Prostate gland (tissue), 2 donors: Measurements from ENCODE around the gene UQCC3. TPM values are rescaled to one million over a fixed set of nuclear protein-coding genes. Genes with fewer than 3 reads are reported as not detected.

Source experiments
- DNase-seq: peaks from one replicate; pipeline ENCODE4 v3.0.0-alpha.2; 2019; ENCODE audit warnings: low spot score
- H3K27ac ChIP-seq, 2 donors: fragments of 200-600 bp; sonication (generic); 2 replicates each; pipeline ENCODE4 v1.5.1; 2017 to 2019
- H3K27me3 ChIP-seq: fragments of 200-600 bp; sonication (generic); replicated peaks from 2 replicates; pipeline ENCODE4 v1.5.1; 2019; ENCODE audit not compliant: insufficient read depth
- H3K36me3 ChIP-seq, 2 donors: fragments of 200-600 bp; sonication (generic); 1 replicate in 1 of 2; 2 replicates in 1 of 2; pipeline versions ENCODE4 v1.5.1 to v1.8.1; 2017 to 2019
- H3K4me1 ChIP-seq: fragments of 200-600 bp; sonication (generic); replicated peaks from 2 replicates; pipeline ENCODE4 v1.5.1; 2019
- H3K4me3 ChIP-seq, 2 donors: fragments of 200-600 bp; sonication (generic); 2 replicates each; pipeline ENCODE4 v1.5.1; 2017 to 2019
- H3K9me3 ChIP-seq: fragments of 200-600 bp; sonication (generic); 2 replicates; pipeline ENCODE4 v1.5.1; 2017
- POLR2A ChIP-seq: fragments of 450-650 bp; IDR thresholded peaks from one replicate; pipeline ENCODE4 v1.6.1; 2016; ENCODE audit warnings: antibody characterized with exemption, mild to moderate bottlenecking
- POLR2AphosphoS5 ChIP-seq: sonication (generic); formaldehyde crosslinking; IDR thresholded peaks from one replicate; pipeline ENCODE4 v1.6.1; 2017; ENCODE audit warnings: antibody characterized with exemption
- WGBS: methylation state at CpG from one replicate; pipeline ENCODE4 v1.1.5; 2018; 5-methylcytosine and 5-hydroxymethylcytosine counted together
- intact Hi-C: fragments of 100-400 bp; cut with DNase I; formaldehyde crosslinking; loops from one replicate; pipeline ENCODE4 v1.14.2; 2022
- total RNA-seq, 2 donors: library from RNA; depleted of rRNA; stranded (reverse); fragments of >200 nt; gene quantifications; one replicate each; pipeline ENCODE4 v1.1.0, GENCODE V29; 2016
- TF ChIP-seq, protein P1 (sequence below), 4 experiments: fragments of 200-600 bp in 2 of 4; fragments of 450-650 bp in 2 of 4; sonication (generic) in 2 of 4; IDR thresholded peaks; 1 replicate in 3 of 4; 2 replicates in 1 of 4; pipeline ENCODE4 v1.5.1; 2016 to 2019; ENCODE audit warnings: antibody characterized with exemption in 4 of 4, mild to moderate bottlenecking in 2 of 4, moderate library complexity in 2 of 4

Gene UQCC3
- total RNA-seq, 2 donors from 2014 or later = 10.3 to 18.3 TPM

DNA sequence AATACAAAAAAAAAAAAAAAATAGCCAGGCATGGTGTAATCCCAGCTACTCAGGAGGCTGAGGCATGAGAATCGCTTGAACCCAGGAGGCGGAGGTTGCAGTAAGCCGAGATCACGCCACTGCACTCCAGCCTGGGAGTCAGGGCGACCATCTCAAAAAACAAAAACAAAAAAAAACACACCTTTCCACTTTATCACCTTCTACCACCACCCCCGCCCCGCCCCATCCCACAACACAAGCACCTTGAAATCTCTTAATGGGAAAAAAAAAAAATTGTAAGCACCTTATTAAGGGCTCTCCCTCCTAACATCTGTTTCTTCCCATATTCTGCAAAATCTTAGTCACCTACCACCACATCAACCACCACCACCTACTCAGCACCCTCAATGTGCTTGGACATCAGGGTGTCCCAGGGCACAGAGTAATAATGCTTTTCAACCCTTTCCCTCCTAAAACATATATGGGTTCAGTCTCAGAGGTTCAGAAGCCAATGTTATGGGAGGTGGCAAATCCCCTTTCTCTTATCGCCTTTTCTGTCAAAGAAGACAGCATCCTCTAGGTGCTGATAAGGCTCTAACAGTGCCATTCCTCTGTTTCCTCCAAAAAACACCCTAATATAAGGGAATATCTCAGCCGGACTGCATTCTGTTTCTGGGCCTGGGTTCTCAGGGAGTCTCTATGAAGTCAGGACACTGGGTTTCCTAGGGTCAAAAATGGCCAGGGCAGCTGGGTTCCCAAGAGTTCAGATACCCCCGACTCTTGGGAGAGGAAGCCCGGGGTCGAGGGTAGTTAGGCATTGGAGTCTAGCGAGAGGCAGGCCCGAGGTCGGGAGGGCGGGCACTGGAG is 19.1 kb upstream of the UQCC3 start:
- H3K4me1 ChIP-seq = peaks cover 6% of the 10 kb centered on the region
- no peaks in the 10 kb centered on the region for H3K9me3 ChIP-seq
- H3K27ac ChIP-seq = peak overlapping the region; percentile 84 to 88
- intact Hi-C loops = no loop called here
- H3K4me3 ChIP-seq = peak overlapping the region; percentile 89 to 97
- DNase-seq = no peak
- H3K36me3 ChIP-seq = peaks cover 0 to 2% of the 10 kb centered on the region in 2 donors
- H3K27me3 ChIP-seq = no peaks in the 10 kb centered on the region
- no peak for TF ChIP-seq POLR2A
- TF ChIP-seq, protein P1, sequence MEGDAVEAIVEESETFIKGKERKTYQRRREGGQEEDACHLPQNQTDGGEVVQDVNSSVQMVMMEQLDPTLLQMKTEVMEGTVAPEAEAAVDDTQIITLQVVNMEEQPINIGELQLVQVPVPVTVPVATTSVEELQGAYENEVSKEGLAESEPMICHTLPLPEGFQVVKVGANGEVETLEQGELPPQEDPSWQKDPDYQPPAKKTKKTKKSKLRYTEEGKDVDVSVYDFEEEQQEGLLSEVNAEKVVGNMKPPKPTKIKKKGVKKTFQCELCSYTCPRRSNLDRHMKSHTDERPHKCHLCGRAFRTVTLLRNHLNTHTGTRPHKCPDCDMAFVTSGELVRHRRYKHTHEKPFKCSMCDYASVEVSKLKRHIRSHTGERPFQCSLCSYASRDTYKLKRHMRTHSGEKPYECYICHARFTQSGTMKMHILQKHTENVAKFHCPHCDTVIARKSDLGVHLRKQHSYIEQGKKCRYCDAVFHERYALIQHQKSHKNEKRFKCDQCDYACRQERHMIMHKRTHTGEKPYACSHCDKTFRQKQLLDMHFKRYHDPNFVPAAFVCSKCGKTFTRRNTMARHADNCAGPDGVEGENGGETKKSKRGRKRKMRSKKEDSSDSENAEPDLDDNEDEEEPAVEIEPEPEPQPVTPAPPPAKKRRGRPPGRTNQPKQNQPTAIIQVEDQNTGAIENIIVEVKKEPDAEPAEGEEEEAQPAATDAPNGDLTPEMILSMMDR (IDR thresholded peaks at IDR 0.05) = no peak
- TF ChIP-seq POLR2AphosphoS5 = no peak
- WGBS = 38% methylated on average over 16 of the region's 16 CpGs

DNA sequence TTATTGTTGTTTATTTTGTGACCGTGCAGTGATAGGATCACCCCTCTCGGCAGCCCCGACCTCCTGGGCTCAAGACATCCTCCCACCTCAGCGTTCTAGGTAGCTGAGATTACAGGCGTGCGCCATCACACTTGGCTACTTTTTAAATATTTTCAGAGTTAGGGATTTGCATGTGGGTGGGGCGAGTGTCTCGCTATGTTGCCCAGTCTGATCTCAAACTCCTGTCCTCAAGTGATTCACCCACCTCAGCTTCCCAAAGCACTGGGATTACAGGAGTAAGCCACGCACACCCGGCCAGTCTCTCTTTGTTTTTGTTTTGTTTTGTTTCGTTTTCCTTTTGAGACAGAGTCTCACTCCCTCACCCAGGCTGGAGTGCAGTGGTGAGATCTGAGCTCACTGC is 17.2 kb upstream of the UQCC3 start:
- WGBS = 91% methylated on average over 11 of the region's 11 CpGs
- Histone ChIP-seq H3K4me1 (peaks cover 6% of the 10 kb centered on the region), H3K9me3 (no peaks in the 10 kb centered on the region), H3K4me3 (no peak overlapping the region), H3K36me3 (no peaks in the 10 kb centered on the region), H3K27me3 (no peaks in the 10 kb centered on the region), H3K27ac (no peak overlapping the region)
- TF ChIP-seq POLR2A (no peak), POLR2AphosphoS5 (no peak)
- TF ChIP-seq, protein P1 (IDR thresholded peaks at IDR 0.05) = no peak
- DNase-seq = no peak
- intact Hi-C loops = no loop called here

DNA sequence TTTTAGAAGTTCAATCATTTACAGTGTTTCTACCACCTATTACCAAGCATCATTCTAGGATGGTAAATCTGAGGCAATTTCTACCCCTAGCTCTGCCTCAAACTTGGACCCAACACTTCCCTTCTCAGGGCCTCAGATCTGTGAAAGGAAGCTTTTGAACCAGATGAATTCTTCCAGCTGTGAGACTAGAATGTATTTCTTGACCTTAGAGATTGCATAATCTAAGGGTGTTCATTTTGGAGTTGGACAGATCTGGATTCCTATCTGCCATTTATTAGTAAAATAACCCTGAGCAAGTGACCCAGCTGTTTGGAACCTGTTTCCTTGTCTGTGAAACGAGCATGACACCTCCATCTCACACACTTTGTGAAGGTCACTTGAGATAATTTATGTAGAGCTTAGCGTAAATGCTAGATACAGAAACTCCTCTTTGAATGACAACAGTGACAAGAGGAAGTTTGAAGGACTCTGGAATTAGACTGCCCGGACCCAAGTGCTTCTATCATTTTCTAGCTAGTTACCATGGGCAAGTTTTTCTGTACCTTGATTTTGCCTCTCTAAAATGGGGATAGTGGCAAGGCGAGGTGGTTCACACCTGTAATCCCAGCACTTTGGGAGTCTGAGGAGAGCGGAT is 14.6 kb upstream of the UQCC3 start:
- H3K27me3 ChIP-seq = no peaks in the 10 kb centered on the region
- H3K27ac ChIP-seq = no peak overlapping the region
- H3K9me3 ChIP-seq = no peaks in the 10 kb centered on the region
- no peaks in the 10 kb centered on the region for H3K36me3 ChIP-seq
- no peak for DNase-seq
- H3K4me3 ChIP-seq = no peak overlapping the region
- no peak for TF ChIP-seq POLR2AphosphoS5
- TF ChIP-seq, protein P1 (IDR thresholded peaks at IDR 0.05) = no peak
- no peak for TF ChIP-seq POLR2A
- intact Hi-C loops = no loop called here
- WGBS = 51% methylated on average over 5 of the region's 5 CpGs
- peaks cover 6% of the 10 kb centered on the region for H3K4me1 ChIP-seq

DNA sequence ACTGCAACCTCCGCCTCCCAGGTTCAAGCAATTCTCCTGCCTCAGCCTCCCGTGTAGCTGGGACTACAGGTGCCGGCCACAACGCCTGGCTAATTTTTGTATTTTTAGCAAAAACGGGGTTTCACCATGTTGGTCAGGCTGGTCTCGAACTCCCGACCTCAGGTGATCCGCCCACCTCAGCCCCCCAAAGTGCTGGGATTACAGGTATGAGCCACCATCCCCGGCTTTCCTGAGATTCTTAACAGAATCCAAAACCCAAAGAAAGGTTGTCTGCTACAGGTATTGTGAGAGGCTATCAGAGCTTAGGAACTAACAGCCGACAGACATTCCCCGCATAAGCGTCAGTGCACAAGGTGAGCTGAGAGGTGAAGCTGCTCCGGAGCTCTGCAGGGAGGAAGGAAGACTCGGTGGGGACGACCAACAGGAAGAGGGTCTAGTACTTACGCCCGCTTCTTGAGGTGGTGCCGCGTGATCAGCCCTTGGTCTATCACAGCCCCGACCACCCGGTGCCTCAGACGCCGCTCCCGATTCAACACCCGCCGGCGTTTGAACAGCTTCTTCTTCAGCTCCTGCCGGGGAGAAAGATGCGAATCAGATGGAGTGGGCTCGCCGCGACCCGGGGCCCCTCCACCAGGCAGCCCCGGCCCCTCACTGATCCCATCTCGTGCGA is 6.9 kb upstream of the UQCC3 start:
- intact Hi-C loops = no loop called here
- H3K36me3 ChIP-seq = no peaks in the 10 kb centered on the region
- peak overlapping the region; percentile 80 to 86 for H3K4me3 ChIP-seq
- H3K27me3 ChIP-seq = no peaks in the 10 kb centered on the region
- TF ChIP-seq, protein P1 (IDR thresholded peaks at IDR 0.05) = no peak
- no peak for TF ChIP-seq POLR2A
- TF ChIP-seq POLR2AphosphoS5 = no peak
- peaks cover 10% of the 10 kb centered on the region for H3K4me1 ChIP-seq
- DNase-seq = no peak
- no peaks in the 10 kb centered on the region for H3K9me3 ChIP-seq
- H3K27ac ChIP-seq = peak overlapping the region; percentile 87 to 90
- WGBS = 3% methylated on average over 34 of the region's 36 CpGs
